Osteocyte (in vitro differentiated cells): Measurements from ENCODE around the gene TXNRD2. TPM values are rescaled to one million over a fixed set of nuclear protein-coding genes. Genes with fewer than 3 reads are reported as not detected.

Source experiments
- DNase-seq: peaks from one replicate; pipeline ENCODE4 v3.0.0; 2021; ENCODE audit warnings: mixed read lengths; ENCODE audit not compliant: unreplicated experiment; ENCODE audit errors: extremely low spot score
- H3K27ac Mint-ChIP-seq: one replicate; pipeline ENCODE4 v1.8.0; 2021; ENCODE audit warnings: mild to moderate bottlenecking, mixed read lengths; ENCODE audit not compliant: unreplicated experiment
- H3K27me3 Mint-ChIP-seq: one replicate; pipeline ENCODE4 v1.8.0; 2021; ENCODE audit warnings: mixed read lengths; ENCODE audit not compliant: unreplicated experiment
- H3K36me3 Mint-ChIP-seq: one replicate; pipeline ENCODE4 v1.8.0; 2021; ENCODE audit warnings: mixed read lengths; ENCODE audit not compliant: unreplicated experiment
- H3K4me1 Mint-ChIP-seq: one replicate; pipeline ENCODE4 v1.8.0; 2021; ENCODE audit warnings: mixed read lengths; ENCODE audit not compliant: unreplicated experiment
- H3K4me3 Mint-ChIP-seq: one replicate; pipeline ENCODE4 v1.8.0; 2021; ENCODE audit warnings: mild to moderate bottlenecking, moderate library complexity, mixed read lengths; ENCODE audit not compliant: unreplicated experiment
- H3K9me3 Mint-ChIP-seq: one replicate; pipeline ENCODE4 v1.8.0; 2021; ENCODE audit warnings: mixed read lengths; ENCODE audit not compliant: unreplicated experiment
- CTCF ChIP-seq: fragments of 200-600 bp; sonication (generic); IDR thresholded peaks from 2 replicates; pipeline ENCODE4 v1.5.0; 2021; ENCODE audit warnings: antibody characterized with exemption, mild to moderate bottlenecking, moderate library complexity
- total RNA-seq: library from RNA; stranded (reverse); gene quantifications from 2 replicates; pipeline ENCODE4 v1.2.1, GENCODE V29; 2021

Gene TXNRD2
- total RNA-seq, 1 donor from 2014 or later = 12.6 TPM

- peak; percentile 17 for TF ChIP-seq CTCF
- H3K27me3 Mint-ChIP-seq = no peaks in the 10 kb centered on the region
- H3K4me3 Mint-ChIP-seq = peak within 1 kb of the TSS; percentile 89
- no peaks in the 10 kb centered on the region for H3K9me3 Mint-ChIP-seq
- peaks cover 7% of the 10 kb centered on the region for H3K36me3 Mint-ChIP-seq
- peak within 1 kb of the TSS; percentile 86 for H3K27ac Mint-ChIP-seq
- DNase-seq = peak; percentile 99
- H3K4me1 Mint-ChIP-seq = peaks cover 32% of the 10 kb centered on the region
Measured at GRCh38 chr22:19854778-19855503, 86.7 kb downstream of the TXNRD2 start, which contains the start of the genes GNB1L and RTL10. Gene GNB1L, minus strand, starts transcription at chr22:19854874. Its CDS starts 33,519 bp downstream, at chr22:19821355. Gene RTL10, minus strand, starts transcription at chr22:19854874. Its CDS starts 2,613 bp downstream, at chr22:19852261.

- peak overlapping the region; percentile 89 for H3K4me3 Mint-ChIP-seq
- peak; percentile 82 for DNase-seq
Measured at GRCh38 chr22:19853879-19854777, 87.5 kb downstream of the TXNRD2 start.

GRCh38 chr22:19853058-19853878 is 88.3 kb downstream of the TXNRD2 start:
- H3K9me3 Mint-ChIP-seq = no peaks in the 10 kb centered on the region
- H3K36me3 Mint-ChIP-seq = peaks cover 7% of the 10 kb centered on the region
- peak overlapping the region; percentile 86 for H3K27ac Mint-ChIP-seq
- no peaks in the 10 kb centered on the region for H3K27me3 Mint-ChIP-seq
- TF ChIP-seq CTCF = no peak
- H3K4me3 Mint-ChIP-seq = peak overlapping the region; percentile 89
- peaks cover 32% of the 10 kb centered on the region for H3K4me1 Mint-ChIP-seq
- DNase-seq = peak; percentile 64

More at GRCh38 chr22:19853879-19854777, 87.5 kb downstream of the TXNRD2 start:
- Mint-ChIP-seq H3K27me3 (no peaks in the 10 kb centered on the region), H3K4me1 (peaks cover 32% of the 10 kb centered on the region), H3K27ac (peak overlapping the region; percentile 86), H3K9me3 (no peaks in the 10 kb centered on the region), H3K36me3 (peaks cover 7% of the 10 kb centered on the region)
- TF ChIP-seq CTCF = no peak

GRCh38 chr22:19852177-19852781 is 89.3 kb downstream of the TXNRD2 start:
- DNase-seq = peak; percentile 83
- H3K9me3 Mint-ChIP-seq = no peaks in the 10 kb centered on the region
- H3K27ac Mint-ChIP-seq = no peak overlapping the region
- no peak for TF ChIP-seq CTCF
- H3K4me1 Mint-ChIP-seq = peaks cover 32% of the 10 kb centered on the region
- H3K36me3 Mint-ChIP-seq = peaks cover 10% of the 10 kb centered on the region
- peak overlapping the region; percentile 89 for H3K4me3 Mint-ChIP-seq
- H3K27me3 Mint-ChIP-seq = no peaks in the 10 kb centered on the region
